A549 treated with Mapracorat at 1 μM for 4 hours (cell line): ENCODE measurements around the gene DDX39A. TPM values are rescaled to one million over a fixed set of nuclear protein-coding genes. Genes with fewer than 3 reads are reported as not detected.

Experiments used
- total RNA-seq: library from RNA; stranded (reverse); fragments of 200-300 nt; extraction: Qiagen RNA extraction; gene quantifications from 5 replicates; pipeline ENCODE4 v1.2.3, GENCODE V29; 2022

DDX39A gene
- 113 to 138 TPM (median 128 TPM) in 5 replicates for total RNA-seq

GRCh38 chr19:14419106-14419813, at the start of gene DDX39A:
Gene DDX39A (minus strand): TSS chr19:14419341. CDS start chr19:14413220, 6,121 bp downstream.

GRCh38 chr19:14432791-14433553, 13.8 kb upstream of the DDX39A start, which contains the start of gene PKN1:
Gene PKN1 (plus strand): TSS chr19:14433306. CDS start chr19:14433522, 216 bp downstream.

Other genes starting within 250 kb of the DDX39A start
- 3.5 to 6.9 TPM (median 5.1 TPM) in 5 replicates for gene ADGRL1, start 213.2 kb downstream of the DDX39A start, total RNA-seq
- gene ADGRE5, start 37.9 kb downstream of the DDX39A start, total RNA-seq, result 62.9 to 95.1 TPM (median 88.0 TPM) in 5 replicates
- 63.8 to 83.2 TPM (median 81.1 TPM) in 5 replicates for gene PKN1, start 14.0 kb upstream of the DDX39A start, total RNA-seq
- gene PTGER1, start 56.0 kb upstream of the DDX39A start, total RNA-seq, result 0.09 to 0.26 TPM (median 0.12 TPM) in 5 replicates
- gene GIPC1, start 76.8 kb upstream of the DDX39A start, total RNA-seq, result 91.4 to 154 TPM (median 146 TPM) in 5 replicates
- gene DNAJB1, start 99.1 kb upstream of the DDX39A start, total RNA-seq, result 175 to 239 TPM (median 206 TPM) in 5 replicates
- 155 to 183 TPM (median 173 TPM) in 5 replicates for gene TECR, start 110.3 kb upstream of the DDX39A start, total RNA-seq
- 176 to 210 TPM (median 197 TPM) in 5 replicates for gene NDUFB7, start 152.7 kb upstream of the DDX39A start, total RNA-seq
- gene CLEC17A, start 163.7 kb upstream of the DDX39A start, total RNA-seq, result not detected in 5 replicates